ENCODE data around the gene NAA16.
"Not testable (repeated sequence)": the region's sequence is repeated elsewhere in the genome, so short reads cannot be mapped to it uniquely, and the experiment has no call there.

NAA16 gene

DNA sequence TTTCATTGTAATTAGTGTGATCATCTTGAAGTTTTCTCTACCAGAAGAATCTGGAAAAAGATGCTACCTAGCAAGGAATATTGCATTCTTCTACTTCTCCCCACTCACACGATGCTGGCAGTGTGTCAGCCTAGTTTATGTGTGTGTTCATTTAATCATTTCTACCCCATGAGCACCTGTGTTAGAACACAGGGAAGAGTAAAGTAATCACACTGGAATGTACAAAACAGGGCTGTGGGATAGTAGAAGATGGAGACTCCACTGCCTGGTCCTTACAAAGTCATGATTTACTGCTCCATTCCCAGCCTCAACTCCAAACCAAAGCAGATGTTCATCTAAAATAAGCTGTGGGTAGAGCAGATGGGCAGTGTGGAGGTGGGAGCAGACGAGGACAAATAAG, 98.5 kb downstream of the NAA16 start:
- no peak for DNase-seq (ENCODE audit: low read depth)

DNA sequence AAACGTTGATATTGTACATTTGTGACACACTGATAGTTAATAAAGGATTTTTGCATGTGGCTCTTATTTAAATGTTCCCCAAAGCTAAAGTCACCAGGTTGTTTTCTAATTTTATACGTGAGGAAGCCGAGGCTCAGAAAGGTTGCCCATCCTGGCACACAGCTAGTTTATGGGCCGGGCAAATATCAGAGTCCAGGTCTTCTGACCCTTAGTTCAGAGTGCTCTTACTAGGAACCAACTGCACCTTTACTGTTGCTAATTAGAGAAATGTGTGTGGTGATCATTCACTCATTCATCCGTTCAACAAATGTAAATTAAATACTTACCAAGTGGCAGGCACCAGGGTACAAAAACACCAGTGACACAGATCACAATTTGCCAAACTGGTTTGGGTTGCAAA, 100.0 kb downstream of the NAA16 start:
- DNase-seq (ENCODE audit: low read depth) = no peak

DNA sequence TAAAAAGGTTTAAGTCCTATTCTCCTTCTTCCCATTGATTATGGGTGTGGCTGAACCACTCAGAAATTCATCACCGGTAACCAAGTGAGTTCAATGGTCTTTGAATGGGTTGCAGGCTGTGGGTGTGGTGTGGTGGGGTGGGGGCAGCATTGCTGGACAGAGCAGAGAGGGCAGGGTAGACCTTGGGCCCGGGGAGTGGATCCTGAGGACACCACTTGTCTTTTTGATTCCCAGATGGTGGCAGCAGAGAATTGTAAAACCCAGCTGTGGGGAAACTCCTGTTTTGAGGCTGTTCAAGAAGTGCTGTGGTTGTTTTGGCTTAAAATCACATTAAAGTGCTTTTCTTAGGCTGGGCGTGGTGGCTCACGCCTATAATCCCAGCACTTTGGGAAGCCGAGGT, 100.5 kb downstream of the NAA16 start:
- DNase-seq (ENCODE audit: low read depth) = no peak

DNA sequence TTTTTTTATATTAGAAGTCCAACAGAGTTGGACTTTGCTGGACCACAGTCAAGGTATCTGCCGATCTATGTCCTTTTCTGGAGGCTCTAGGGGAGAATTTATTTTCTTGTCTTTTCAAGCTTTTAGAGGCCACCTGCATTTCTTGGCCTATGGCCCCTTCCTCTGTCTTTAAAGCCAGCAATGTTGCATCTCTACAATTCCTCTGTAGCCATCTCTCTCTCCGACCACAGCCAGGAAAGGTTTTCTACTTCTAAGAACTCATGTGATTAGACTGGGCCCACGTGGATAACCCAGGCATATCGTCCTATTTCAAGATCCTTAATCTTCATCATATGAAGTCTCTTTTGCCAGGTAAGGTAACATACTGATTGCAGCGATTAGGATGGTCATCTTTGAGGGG, 102.8 kb downstream of the NAA16 start:
- no peak for DNase-seq (ENCODE audit: low read depth)

DNA sequence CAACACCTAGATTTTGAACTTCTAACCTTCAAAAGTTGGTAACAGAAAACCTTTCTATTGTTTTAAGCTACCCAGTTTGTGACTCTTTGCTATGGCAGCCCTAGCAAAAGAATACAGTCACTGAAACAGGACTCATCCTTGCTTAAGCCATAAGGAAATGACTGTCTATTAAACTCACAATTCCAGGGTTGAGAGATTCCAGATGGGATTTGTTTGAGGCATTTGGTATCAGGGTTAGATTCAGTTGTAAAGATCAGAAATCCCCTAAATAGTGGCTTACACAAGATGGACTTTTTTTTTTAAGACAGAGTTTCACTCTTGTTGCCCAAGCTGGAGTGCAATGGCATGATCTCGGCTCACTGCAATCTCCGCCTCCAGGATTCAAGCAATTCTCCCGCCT, 105.2 kb downstream of the NAA16 start:
- DNase-seq (ENCODE audit: low read depth) = no peak

DNA sequence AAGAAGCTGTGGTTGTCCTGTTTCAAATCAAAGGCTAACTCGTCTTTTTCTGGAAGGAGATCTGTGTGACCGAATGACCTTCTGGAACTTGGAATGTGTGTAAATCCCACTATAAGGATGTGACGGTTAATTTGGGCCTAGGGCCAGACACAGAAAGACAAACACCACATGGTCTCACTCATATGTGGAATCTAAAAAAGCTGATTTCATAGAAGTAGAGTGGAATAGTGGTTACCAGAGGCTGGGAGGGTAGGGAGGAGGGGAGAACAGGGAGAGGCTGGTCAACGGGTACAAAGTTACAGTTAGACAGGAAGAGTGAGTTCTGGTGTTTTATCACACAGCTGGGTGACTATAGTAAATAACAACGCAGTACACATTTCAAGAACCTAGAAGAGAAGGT, 107.0 kb downstream of the NAA16 start:
- DNase-seq (ENCODE audit: low read depth) = no peak

DNA sequence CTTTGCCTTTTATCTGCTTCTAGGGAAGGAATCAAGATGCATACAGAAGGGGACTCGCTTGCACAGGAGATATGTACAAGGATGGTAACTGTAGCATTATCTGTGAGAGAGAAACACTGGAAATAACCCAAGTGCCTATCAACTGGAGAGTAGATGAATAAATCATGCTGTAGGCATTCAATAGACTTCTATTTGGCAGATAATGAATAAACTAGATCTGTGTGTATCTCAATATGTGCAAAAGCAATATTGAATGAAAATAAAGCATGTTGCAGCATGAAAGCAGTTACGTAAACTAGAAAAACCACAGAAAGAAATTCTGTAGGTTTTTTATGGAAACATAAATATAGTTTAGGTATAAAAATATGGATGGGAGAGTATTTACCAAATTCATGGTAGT, 107.7 kb downstream of the NAA16 start:
- no peak for DNase-seq (ENCODE audit: low read depth)

DNA sequence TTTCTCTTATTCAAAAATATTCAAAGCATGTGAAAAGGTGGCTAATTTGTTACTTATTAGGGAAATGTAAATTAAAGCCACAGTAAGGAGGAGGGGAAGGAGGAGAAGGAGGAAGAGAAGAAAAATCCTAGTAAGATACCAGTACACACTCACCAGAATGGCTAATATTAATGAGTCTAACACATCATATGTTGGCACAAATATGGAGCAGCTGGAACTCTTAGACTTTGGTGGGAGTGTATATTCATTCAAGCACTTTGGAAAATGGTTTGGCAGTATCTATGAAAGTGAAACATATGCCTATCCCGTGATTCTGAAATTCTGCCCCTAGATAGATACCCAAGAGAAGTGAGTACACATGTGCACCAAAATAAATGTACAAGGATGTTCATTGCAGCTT, 108.1 kb downstream of the NAA16 start:
- no peak for DNase-seq (ENCODE audit: low read depth)

DNA sequence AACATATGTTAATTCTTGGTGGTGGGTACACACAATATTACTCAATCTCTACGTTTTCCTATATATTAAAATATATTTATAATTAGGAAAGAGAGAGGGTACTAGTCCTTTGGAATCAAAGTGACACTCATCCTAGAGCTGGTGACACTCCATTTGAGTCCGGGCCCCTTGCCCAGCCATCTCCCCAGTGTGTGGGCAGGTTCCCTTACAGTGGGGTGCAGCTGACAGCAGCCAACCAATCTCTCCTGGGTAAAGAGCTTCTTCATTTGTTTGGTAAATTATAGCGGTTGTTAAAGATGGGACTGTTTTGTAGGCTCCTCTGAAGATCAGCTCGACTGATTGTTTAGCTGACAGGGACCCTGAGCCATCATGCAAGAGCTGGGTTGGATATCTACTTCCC, 109.1 kb downstream of the NAA16 start:
- DNase-seq (ENCODE audit: low read depth) = no peak

DNA sequence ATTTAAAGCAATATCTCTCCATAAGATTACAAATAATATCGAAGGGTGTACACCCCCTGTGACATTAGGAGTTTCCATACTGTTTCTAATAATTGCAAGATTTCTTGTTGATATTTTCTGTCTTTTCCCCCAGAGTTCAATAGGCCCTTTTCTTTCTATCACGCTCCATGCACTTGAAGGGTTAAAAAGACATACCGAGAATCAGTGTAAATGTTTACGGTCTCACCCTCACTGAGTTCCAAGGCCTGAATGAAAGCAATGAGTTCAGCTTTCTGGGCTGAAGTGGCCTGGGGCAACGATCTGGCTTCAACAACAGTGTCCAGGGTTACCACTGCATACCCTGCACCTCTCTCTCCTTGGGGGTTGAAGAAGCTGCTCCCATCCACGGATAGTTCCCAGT, 110.3 kb downstream of the NAA16 start:
- not testable (repeated sequence) for DNase-seq (ENCODE audit: low read depth)

DNA sequence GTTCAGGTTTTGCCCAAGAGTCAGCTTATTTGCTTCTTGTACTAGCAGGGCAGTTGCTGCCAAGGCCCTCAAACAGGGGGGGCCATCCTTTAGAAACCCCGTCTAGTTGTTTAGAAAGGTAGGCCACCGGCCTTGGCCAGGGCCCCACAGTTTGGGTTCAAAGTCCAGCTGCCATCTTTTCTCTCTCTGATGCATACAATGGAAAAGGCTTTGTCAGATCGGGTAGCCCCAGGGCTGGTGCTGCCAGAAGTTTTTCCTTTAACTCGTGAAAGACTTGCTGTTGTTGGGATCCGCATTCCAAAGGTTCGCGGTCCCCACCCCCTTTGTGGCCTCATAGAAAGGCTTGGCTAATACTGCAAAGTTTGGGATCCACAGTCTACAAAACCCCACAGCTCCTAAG, 110.9 kb downstream of the NAA16 start:
- not testable (repeated sequence) for DNase-seq (ENCODE audit: low read depth)

DNA sequence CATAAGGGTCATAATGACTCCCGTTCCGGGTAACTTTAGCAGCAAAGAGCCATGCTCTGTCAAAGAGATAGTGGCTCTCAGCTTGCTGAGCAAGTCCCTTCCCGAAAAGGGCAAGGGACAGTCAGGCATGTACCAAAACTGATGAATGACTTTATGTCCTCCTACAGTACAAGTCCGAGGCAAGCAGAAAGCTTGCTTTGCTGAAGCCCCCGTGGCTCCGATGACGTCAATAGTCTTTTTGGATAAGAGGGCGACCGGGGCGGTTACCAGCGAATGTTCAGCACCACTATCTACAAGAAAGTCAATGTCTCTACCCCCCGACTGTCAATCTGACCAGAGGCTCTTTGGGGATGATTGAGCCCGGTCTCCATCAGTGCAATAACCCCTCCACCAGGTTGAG, 112.2 kb downstream of the NAA16 start:
- not testable (repeated sequence) for DNase-seq (ENCODE audit: low read depth)

DNA sequence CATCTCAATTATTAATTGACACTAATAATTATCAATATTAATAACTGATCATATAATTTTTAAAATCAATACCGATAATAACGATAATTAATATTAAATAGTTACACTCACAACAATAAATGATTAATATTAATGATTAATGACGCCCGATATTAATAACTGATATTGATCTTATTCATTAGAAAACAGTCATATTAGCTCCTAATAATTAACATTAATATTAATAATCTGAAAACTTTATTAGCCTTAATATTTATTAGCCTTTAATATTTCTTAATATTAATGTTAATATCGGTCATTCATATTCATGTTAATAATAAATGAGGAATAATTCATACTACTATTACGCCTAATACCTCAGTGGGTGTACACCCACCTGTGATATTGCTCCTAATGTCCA, 113.6 kb downstream of the NAA16 start:
- not testable (repeated sequence) for DNase-seq (ENCODE audit: low read depth)

DNA sequence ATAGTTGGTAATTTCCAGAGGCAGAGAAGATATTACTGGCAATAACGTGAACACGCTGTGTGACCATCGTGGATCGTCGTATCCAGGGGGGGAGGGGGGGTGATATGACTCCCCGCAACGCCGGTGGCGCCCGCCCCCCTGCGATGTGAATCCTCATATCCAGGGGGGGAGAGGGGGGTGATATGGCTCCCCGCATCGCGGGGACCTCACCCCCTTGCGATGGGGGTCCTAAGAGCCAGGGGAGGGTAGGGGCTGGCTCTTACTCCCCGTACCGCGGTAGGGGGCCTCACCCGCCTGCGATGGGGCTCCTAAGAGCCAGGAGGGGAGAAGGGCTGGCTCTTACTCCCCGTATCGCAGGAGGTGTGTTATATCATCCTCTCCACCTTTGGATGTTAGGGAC, 115.0 kb downstream of the NAA16 start:
- no peak for DNase-seq (ENCODE audit: low read depth)

Measured in CMK (cell line).